Activated CD4-positive, alpha-beta T cell treated with anti-CD3 and anti-CD28 coated beads for 24 hours (primary cell): Measurements from ENCODE around the gene TBC1D28.
"Not testable (repeated sequence)": the region's sequence is repeated elsewhere in the genome, so short reads cannot be mapped to it uniquely, and the experiment has no call there.

Experiments used
- DNase-seq, 2 donors: peaks; one replicate each; pipeline ENCODE4 v3.0.0-alpha.2; 2020; ENCODE audit warnings: low read depth in 2 of 2

TBC1D28 gene

GRCh38 chr17:18644291-18644690, at the start of gene TBC1D28:
Gene TBC1D28 (minus strand): TSS chr17:18644391. CDS start chr17:18641352, 3,039 bp downstream.
- DNase-seq: not testable (repeated sequence)

DNA sequence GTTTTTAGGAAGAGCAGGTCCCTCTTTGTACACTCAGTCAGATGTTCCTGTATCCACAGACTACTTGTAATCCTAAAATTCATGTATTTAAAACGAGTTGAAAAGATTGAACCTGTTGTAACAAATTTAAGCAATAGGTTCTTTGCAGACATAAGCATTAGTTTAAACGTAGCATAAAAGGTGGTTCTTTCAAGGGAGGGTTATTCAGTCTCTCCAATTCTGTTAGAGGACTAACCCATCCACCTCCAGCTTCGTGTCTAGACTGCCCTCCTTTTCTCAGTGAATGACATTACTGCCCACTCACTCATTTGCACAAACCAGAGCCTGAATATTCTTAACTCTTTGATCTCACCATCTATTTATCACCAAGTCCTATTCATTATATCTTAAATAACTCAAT, 38.5 kb upstream of the TBC1D28 start:
- not testable (repeated sequence) for DNase-seq

DNA sequence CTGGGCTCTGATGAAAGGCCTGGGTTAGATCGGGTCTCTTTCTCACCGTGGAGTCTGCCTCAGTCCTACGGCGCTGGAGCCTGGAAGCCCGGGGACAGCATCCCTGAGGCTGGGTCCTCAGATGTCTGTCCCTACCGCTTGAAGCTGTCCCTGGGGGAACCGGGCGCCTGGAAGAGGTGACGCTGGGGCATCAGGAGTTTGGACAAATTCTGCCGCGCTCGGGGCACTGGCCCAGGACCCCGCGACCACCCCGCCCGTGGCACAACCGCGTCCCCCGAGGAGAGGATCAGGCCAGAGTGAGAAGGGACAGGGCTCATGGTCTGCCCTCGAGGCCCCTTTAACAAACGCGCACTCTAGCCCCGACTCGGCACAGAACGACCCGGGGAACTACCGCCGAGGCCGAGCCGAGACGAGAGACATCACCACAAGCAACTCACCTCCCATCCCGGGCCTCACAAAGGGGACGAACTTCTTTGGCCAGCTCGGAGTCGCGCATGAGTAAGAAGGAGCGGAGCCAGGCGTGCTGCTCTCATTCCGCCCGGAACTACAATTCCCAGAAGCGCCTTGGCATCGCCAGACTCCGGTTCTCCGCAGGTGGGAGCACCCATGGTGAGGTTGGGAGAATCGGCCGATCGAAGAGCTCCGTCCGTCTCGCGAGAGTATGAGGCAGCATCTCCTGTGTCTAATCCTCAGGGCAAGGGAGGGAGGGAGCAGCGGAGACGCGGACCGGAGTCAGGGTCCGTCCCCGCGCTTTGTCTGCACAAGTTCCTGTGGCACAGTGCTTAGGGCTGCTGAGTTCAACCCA, 37.8 kb upstream of the TBC1D28 start, which contains the start of gene FOXO3B:
TSS of gene FOXO3B (minus strand) at position 548 of the 805 bp plus-strand sequence. CDS start 663 bp downstream, outside the sequence.
- peak; percentile 57 to 66 for DNase-seq

- DNase-seq: not testable (repeated sequence)
These were observed 33.2 kb upstream of the TBC1D28 start for GRCh38 chr17:18677381-18677780.

- DNase-seq: not testable (repeated sequence)
These were observed 32.7 kb upstream of the TBC1D28 start for GRCh38 chr17:18676928-18677327.

- not testable (repeated sequence) for DNase-seq
These were observed 28.4 kb upstream of the TBC1D28 start for GRCh38 chr17:18672395-18673227.

DNA sequence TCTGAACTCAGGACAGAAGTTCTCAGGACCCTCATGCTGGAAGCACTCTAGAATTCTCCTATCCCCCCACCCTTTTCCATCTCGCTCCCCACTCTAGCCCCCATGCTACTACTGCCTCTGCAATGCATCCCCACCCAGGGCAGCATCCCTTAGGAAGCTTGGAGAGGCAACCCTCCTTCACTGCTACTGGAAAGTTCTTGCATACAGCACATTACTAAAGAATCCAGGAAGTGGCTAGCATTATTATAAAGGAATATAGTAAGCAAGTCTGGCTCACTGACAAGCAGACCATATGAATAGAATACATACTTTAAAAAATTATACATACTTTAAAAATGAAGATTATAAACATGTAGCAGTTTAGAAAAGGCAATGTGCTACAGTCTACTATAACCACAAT, 24.4 kb upstream of the TBC1D28 start:
- not testable (repeated sequence) for DNase-seq

GRCh38 chr17:18667535-18667934, 23.3 kb upstream of the TBC1D28 start:
- DNase-seq: not testable (repeated sequence)

- not testable (repeated sequence) for DNase-seq
These were observed 22.1 kb upstream of the TBC1D28 start for GRCh38 chr17:18666326-18666725.

DNA sequence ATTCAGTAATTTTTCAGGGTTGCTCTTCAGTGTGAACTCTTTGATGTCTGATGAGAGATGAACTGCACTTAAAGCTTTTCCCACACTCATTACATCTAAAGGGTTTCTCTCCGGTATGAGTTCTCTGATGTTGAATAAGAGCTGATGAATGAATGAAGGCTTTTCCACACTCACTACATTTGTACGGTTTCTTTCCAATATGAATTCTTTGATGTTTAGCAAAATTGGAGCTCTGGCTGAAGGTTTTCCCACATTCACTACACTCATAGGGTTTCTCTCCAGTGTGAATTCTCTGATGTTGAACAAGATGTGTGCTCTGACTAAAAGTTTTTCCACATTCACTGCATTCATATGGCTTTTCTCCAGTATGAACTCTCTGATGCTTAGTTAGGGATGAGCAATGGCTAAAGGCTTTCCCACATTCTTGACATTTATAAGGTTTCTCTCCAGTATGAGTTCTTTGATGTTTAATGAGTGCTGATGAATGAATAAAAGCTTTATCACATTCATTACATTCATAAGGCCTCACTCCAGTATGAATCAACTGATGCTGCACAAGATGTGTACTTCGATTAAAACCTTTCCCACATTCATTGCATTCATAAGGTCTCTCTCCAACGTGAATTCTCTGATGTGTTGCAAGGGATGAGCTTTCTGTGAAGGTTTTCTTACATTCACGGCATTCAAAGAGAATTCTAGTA, 17.9 kb upstream of the TBC1D28 start:
- DNase-seq: not testable (repeated sequence)

GRCh38 chr17:18650094-18650493, 5.9 kb upstream of the TBC1D28 start:
- DNase-seq: not testable (repeated sequence)

- DNase-seq: not testable (repeated sequence)
These were observed 1.1 kb downstream of the TBC1D28 start for GRCh38 chr17:18643124-18643523.

DNA sequence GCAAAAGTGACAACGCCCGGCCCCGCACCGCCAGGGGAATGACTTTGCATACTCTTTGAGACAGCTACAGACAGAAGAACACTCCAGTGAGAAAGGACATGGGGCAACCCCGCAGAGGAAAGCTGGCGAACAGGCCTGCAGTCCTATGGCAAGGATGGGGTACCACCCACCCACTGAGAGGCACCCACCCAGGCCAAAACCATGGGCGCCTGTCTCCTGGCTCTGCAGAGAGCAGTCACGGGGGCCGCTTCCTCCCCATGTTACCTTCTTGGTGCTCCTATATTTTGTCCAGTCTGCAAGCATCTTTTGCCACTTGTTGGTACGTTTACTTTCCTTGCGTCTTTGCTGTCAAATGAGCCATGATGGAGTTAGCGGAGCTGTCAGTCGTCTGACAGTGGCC, 5.8 kb downstream of the TBC1D28 start:
- not testable (repeated sequence) for DNase-seq

DNA sequence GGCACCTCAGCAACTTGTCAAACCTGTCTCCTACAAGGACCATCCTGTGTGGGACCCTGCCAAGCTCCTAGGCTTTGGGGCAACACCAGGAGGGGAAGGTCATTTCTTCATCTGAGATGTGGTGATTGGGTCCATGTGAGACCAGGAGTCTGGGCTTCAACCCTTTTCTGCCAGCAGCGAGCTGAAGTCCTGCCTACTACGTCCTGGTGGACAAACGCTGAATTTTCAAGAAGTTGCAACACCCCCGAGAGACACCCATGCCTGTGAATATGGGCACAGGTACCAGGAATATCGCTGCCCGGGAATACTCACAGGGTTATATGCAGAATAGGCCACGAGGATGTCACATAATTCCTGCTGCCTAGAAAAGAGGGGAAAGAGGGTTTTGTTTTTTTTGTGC, 8.0 kb downstream of the TBC1D28 start:
- not testable (repeated sequence) for DNase-seq

GRCh38 chr17:18635773-18636172, 8.4 kb downstream of the TBC1D28 start:
- not testable (repeated sequence) for DNase-seq

- DNase-seq: not testable (repeated sequence)
These were observed 9.5 kb downstream of the TBC1D28 start for GRCh38 chr17:18634550-18635263.

GRCh38 chr17:18626152-18626870, 17.9 kb downstream of the TBC1D28 start:
- DNase-seq: no peak

DNA sequence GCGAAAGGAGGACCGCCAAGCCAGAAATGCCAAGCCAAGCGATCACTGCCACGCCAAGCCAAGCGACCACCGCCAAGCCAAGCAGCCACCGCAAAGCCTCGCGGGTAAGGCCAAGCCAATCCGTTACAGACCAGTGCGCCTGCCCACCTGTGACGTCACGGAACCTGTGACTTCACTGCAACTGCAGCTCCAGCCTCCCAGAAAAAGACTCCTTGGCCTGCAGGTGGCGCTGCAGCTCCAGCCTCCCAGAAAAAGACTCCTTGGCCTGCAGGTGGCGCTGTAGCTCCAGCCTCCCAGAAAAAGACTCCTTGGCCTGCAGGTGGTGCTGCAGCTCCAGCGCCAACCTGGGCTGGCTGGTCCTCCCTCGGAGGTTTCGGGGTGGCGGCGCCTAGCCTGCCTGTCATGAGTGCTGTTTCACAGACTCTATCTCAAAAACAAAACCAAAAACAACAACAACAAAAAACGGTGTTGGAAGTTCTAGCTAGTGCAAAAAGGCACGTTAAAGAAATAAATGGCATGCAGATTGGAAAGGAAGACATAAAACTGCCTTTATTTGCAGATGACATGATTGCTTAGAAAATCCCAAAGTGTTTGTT, 18.6 kb downstream of the TBC1D28 start:
- DNase-seq: peak; percentile 87 to 96

DNA sequence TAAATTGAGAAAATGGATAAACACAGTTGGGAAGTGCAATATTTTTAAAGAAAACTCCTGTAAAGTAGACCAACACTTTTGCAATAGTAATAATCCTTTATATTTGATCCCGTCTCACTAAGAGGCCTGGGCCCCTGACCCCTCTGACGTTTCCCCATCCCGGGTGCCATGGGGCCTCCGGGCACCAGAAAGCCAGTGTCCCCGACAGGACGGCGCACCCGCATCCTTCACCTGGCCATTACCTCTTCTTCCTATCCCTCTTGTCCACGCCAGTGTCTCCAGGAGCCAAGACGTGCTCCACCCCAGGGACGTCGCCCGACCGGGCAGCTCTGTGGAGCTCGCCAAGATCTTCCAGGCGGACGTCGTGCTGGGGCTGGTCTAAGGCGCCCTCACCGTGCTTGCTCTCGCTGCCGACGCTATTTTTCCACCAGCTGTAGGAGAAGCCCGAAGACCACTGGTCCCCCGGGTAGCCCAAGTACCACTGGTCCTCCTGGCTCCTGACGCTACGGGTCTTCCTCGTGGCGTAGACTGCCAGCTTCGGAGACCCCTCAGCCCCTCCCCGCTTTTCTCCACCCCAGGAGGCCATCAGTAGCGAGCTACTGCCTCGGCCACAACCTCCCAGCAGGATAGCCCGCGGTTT, 19.2 kb downstream of the TBC1D28 start:
- DNase-seq: not testable (repeated sequence)
